ENCODE data around the gene KAT6B.

The KAT6B gene

GRCh38 chr10:75037171-75038153 is 211.1 kb downstream of the KAT6B start:
- no peak for TF ChIP-seq REST (IDR thresholded peaks at IDR 0.05; ENCODE audit: insufficient read depth in 1 of 2, low read depth in 2 of 2, low read length in 2 of 2)
- TF ChIP-seq POLR2AphosphoS5 (IDR thresholded peaks at IDR 0.05; ENCODE audit: low read depth, low read length): no peak
- no peak for TF ChIP-seq FOXP2 (optimal IDR thresholded peaks at IDR 0.05; ENCODE audit: borderline replicate concordance, extremely low read depth, extremely low read length, insufficient read depth)
- TF ChIP-seq TAF1 (IDR thresholded peaks at IDR 0.05; ENCODE audit: borderline replicate concordance, insufficient read depth, low read length): no peak
- TF ChIP-seq SIN3A (IDR thresholded peaks at IDR 0.05; ENCODE audit: borderline replicate concordance, insufficient read depth, low read length): no peak

- TF ChIP-seq TAF1 (IDR thresholded peaks at IDR 0.05; ENCODE audit: borderline replicate concordance, insufficient read depth, low read length) (no peak), REST (IDR thresholded peaks at IDR 0.05; ENCODE audit: insufficient read depth in 1 of 2, low read depth in 2 of 2, low read length in 2 of 2) (no peak), POLR2AphosphoS5 (IDR thresholded peaks at IDR 0.05; ENCODE audit: low read depth, low read length) (no peak), FOXP2 (optimal IDR thresholded peaks at IDR 0.05; ENCODE audit: borderline replicate concordance, extremely low read depth, extremely low read length, insufficient read depth) (no peak), SIN3A (IDR thresholded peaks at IDR 0.05; ENCODE audit: borderline replicate concordance, insufficient read depth, low read length) (no peak)
These were observed 211.9 kb downstream of the KAT6B start for GRCh38 chr10:75038335-75038734.

DNA sequence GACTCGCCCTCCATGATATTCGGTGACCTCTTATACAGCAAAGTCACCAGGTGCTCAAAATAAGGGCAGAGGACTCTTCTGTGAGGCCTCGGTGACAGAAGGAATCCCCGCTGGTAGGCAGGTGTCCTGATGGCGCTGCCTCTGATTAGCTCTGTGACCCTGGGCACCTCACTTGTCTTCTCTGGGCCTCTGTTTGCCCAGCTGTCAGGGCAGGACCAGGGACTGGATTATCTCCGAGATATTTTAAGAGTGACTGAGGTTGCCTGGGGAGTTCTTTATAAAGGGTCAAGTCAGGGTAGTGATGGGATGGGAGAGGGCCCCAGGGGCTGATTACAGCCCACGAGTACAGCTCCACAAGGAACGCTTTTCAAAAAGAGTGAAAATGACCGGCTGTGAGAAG is 214.2 kb downstream of the KAT6B start:
- no peak for TF ChIP-seq REST (IDR thresholded peaks at IDR 0.05; ENCODE audit: insufficient read depth in 1 of 2, low read depth in 2 of 2, low read length in 2 of 2)

GRCh38 chr10:75042292-75042974 is 216.0 kb downstream of the KAT6B start:
- TF ChIP-seq SIN3A (IDR thresholded peaks at IDR 0.05; ENCODE audit: borderline replicate concordance, insufficient read depth, low read length) (no peak), POLR2AphosphoS5 (IDR thresholded peaks at IDR 0.05; ENCODE audit: low read depth, low read length) (no peak), FOXP2 (optimal IDR thresholded peaks at IDR 0.05; ENCODE audit: borderline replicate concordance, extremely low read depth, extremely low read length, insufficient read depth) (no peak), TAF1 (IDR thresholded peaks at IDR 0.05; ENCODE audit: borderline replicate concordance, insufficient read depth, low read length) (no peak), REST (IDR thresholded peaks at IDR 0.05; ENCODE audit: insufficient read depth in 1 of 2, low read depth in 2 of 2, low read length in 2 of 2) (no peak)
